HepG2 (cell line): ENCODE data around the gene GPR33. TPM values are rescaled to one million over a fixed set of nuclear protein-coding genes. Genes with fewer than 3 reads are reported as not detected.

Source experiments
- ARID5B ChIP-seq: IDR thresholded peaks from 2 replicates; pipeline ENCODE4 v1.4.0; 2020; ENCODE audit warnings: mild to moderate bottlenecking, missing genetic modification reagents
- CHD2 ChIP-seq: IDR thresholded peaks from 2 replicates; pipeline ENCODE4 v1.6.1; 2011; ENCODE audit warnings: low read depth, low read length, improper control_type of control experiment
- EEA1 ChIP-seq: sonication (generic); formaldehyde crosslinking; IDR thresholded peaks from 2 replicates; pipeline ENCODE4 v1.5.1; 2020; ENCODE audit warnings: mild to moderate bottlenecking, missing genetic modification reagents, borderline replicate concordance
- ELF3 ChIP-seq: IDR thresholded peaks from 2 replicates; pipeline ENCODE4 v1.6.1; 2016; ENCODE audit warnings: missing genetic modification reagents, missing compliant biosample characterization
- GATAD1 ChIP-seq: IDR thresholded peaks from 2 replicates; pipeline ENCODE4 v1.6.1; 2016; ENCODE audit warnings: missing genetic modification reagents, missing compliant biosample characterization
- MAFF ChIP-seq: IDR thresholded peaks from 2 replicates; pipeline ENCODE4 v1.6.1; 2011; ENCODE audit warnings: low read depth, low read length, improper control_type of control experiment
- NCOA5 ChIP-seq: sonication (generic); formaldehyde crosslinking; IDR thresholded peaks from 2 replicates; pipeline ENCODE4 v1.4.0; 2020; ENCODE audit warnings: missing genetic modification reagents
- PAXIP1 ChIP-seq: sonication (generic); formaldehyde crosslinking; conservative IDR thresholded peaks from 2 replicates; pipeline ENCODE4 v1.4.0; 2020; ENCODE audit warnings: mild to moderate bottlenecking, missing genetic modification reagents, moderate library complexity
- POLR2AphosphoS5 ChIP-seq: IDR thresholded peaks from 2 replicates; pipeline ENCODE4 v1.6.1; 2012; ENCODE audit warnings: low read depth, low read length
- RXRA ChIP-seq: sonication (generic); formaldehyde crosslinking; IDR thresholded peaks from 2 replicates; pipeline ENCODE4 v1.5.1; 2020; ENCODE audit warnings: missing genetic modification reagents
- TAF1 ChIP-seq: sonication (generic); formaldehyde crosslinking; IDR thresholded peaks from 2 replicates; pipeline ENCODE4 v1.4.0; 2020; ENCODE audit warnings: missing genetic modification reagents
- TEAD2 ChIP-seq: sonication (generic); formaldehyde crosslinking; IDR thresholded peaks from 2 replicates; pipeline ENCODE4 v1.9.0; 2021; ENCODE audit warnings: missing genetic modification reagents
- ZHX2 ChIP-seq, 2 experiments: sonication (generic) in 1 of 2; formaldehyde crosslinking in 1 of 2; IDR thresholded peaks; 2 replicates each; pipeline versions ENCODE4 v1.6.1 to v1.9.0; 2014 to 2022; ENCODE audit warnings: antibody characterized with exemption in 1 of 2, borderline replicate concordance in 1 of 2, inconsistent platforms in 1 of 2, low read depth in 1 of 2, missing genetic modification reagents in 1 of 2
- ZNF138 ChIP-seq: sonication (generic); formaldehyde crosslinking; IDR thresholded peaks from 2 replicates; pipeline ENCODE4 v1.5.0; 2020; ENCODE audit warnings: mild to moderate bottlenecking, low read depth, missing genetic modification reagents
- ZNF773 ChIP-seq: sonication (generic); formaldehyde crosslinking; IDR thresholded peaks from 2 replicates; pipeline ENCODE4 v1.4.0; 2020; ENCODE audit warnings: missing genetic modification reagents, borderline replicate concordance
- polyA plus RNA-seq, 8 experiments: library from polyadenylated mRNA; depleted of rRNA in 3 of 8; stranded (reverse) in 7 of 8; unstranded in 1 of 8; fragments of >200 nt; fragmentation: Illumina TruSeq in 4 of 8; extraction: Trizol in 4 of 8; gene quantifications; 2 replicates each; pipeline versions ENCODE4 v1.2.1 to v1.2.3, GENCODE V29; 2011 to 2016; ENCODE audit warnings: low read depth in 4 of 8, missing spikeins in 1 of 8, mixed read lengths in 1 of 8; ENCODE audit not compliant: insufficient read depth in 1 of 8
- total RNA-seq, 5 experiments: library from RNA; depleted of rRNA; stranded (reverse); fragments of >200 nt; fragmentation: Illumina TruSeq; extraction: Trizol; gene quantifications; 2 replicates each; pipeline ENCODE4 v1.2.3, GENCODE V29; 2016; ENCODE audit warnings: low read depth in 1 of 5

GPR33 gene
- total and polyA plus RNA-seq, 2 of the 13 experiments (the other 11 are each of a cell fraction or from before 2014, with no cell fraction given) = not detected

GRCh38 chr14:31456841-31457664, 30.8 kb downstream of the GPR33 start, which contains the start of gene DTD2 (continued):
- TF ChIP-seq PAXIP1 = peak; percentile 90
- TF ChIP-seq MAFF = no peak
- peak; percentile 98 for TF ChIP-seq ZNF773
- peak; percentile 84 for TF ChIP-seq ZHX2 (IDR thresholded peaks at IDR 0.05; ENCODE audit: low read depth)
- peak; percentile 94 for TF ChIP-seq ZHX2 (CRISPR knock-in tag; IDR thresholded peaks at IDR 0.05; ENCODE audit: borderline replicate concordance)
- TF ChIP-seq ELF3 (CRISPR knock-in tag) = peak; percentile 86
- peak; percentile 98 for TF ChIP-seq ZNF138 (CRISPR knock-in tag)
- TF ChIP-seq TEAD2 (CRISPR knock-in tag) = no peak; the same call in 1 of the 2 replicates
- TF ChIP-seq TAF1 (CRISPR knock-in tag) = peak; percentile 100
- peak; percentile 100; the same call in 1 of the 2 replicates for TF ChIP-seq EEA1 (CRISPR knock-in tag)
- peak; percentile 98 for TF ChIP-seq RXRA (CRISPR knock-in tag)
- peak; percentile 97 for TF ChIP-seq POLR2AphosphoS5
- peak; percentile 93 for TF ChIP-seq NCOA5 (CRISPR knock-in tag)
- TF ChIP-seq CHD2 = peak; percentile 51; the same call in 1 of the 2 replicates
- TF ChIP-seq GATAD1 (CRISPR knock-in tag) = peak; percentile 89; the same call in 1 of the 2 replicates
- TF ChIP-seq ARID5B (CRISPR knock-in tag) = peak; percentile 90; the same call in 1 of the 2 replicates
